ENCODE results near the gene DNAH17.

The DNAH17 gene

DNA sequence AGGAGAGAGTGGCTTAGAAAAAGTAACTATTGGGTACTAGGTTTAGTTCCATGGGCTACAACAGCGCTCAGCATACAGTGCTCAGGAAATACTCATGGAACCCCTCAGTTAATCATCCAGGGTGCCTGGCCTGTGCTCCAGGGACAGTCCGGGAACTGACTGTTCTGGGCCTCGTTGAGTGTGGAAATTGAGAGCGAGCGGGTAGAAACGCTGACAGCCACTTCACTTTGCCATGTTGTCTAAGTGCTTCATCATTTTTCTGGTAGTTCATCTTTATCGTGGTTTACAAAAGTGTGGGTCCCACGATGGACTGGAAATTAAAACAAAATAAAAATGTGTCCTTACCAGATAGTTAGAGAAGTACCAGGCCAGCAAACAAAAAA lies 31.6 kb upstream of the DNAH17 start:
- no peaks in the 10 kb centered on the region for H3K9me3 Mint-ChIP-seq
- H3K4me1 Mint-ChIP-seq, result peaks cover 10% of the 10 kb centered on the region
- no peak overlapping the region for H3K4me3 Mint-ChIP-seq
- TF ChIP-seq, protein P1, sequence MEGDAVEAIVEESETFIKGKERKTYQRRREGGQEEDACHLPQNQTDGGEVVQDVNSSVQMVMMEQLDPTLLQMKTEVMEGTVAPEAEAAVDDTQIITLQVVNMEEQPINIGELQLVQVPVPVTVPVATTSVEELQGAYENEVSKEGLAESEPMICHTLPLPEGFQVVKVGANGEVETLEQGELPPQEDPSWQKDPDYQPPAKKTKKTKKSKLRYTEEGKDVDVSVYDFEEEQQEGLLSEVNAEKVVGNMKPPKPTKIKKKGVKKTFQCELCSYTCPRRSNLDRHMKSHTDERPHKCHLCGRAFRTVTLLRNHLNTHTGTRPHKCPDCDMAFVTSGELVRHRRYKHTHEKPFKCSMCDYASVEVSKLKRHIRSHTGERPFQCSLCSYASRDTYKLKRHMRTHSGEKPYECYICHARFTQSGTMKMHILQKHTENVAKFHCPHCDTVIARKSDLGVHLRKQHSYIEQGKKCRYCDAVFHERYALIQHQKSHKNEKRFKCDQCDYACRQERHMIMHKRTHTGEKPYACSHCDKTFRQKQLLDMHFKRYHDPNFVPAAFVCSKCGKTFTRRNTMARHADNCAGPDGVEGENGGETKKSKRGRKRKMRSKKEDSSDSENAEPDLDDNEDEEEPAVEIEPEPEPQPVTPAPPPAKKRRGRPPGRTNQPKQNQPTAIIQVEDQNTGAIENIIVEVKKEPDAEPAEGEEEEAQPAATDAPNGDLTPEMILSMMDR (IDR thresholded peaks at IDR 0.05; ENCODE audit: unreplicated experiment in 3 of 3), result no peak
- peaks cover 15% of the 10 kb centered on the region for H3K27me3 Mint-ChIP-seq (ENCODE audit: low read depth)
- no peaks in the 10 kb centered on the region for H3K36me3 Mint-ChIP-seq (ENCODE audit: low read depth)
- no peak overlapping the region for H3K27ac Mint-ChIP-seq

DNA sequence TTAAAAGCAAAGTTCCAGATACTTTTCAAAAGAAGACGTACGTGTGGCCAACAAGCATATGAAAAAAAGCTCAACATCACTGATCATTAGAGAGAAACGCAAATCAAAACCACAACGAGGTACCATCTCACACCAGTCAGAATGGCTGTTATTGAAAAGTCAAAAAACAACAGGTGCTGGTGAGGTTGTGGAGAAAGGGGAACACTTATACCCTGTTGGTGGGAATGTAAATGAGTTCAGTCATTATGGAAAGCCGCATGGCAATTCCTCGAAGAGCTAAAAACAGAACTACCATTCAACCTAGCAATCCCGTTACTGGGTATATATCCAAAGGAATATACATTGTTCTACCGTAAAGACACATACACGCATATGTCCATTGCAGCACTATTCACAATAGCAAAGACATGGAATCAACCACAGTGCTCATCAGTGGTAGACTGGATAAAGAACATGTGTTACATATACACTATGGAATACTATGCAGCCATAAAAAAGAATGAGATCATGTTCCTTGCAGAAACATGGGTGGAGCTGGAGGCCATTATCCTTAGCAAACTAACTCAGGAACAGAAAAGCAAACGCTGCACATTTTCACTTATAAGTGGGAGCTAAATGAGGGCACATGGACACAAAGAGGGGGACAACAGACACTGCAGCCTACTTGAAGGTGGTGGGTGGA lies 31.1 kb upstream of the DNAH17 start:
- no peaks in the 10 kb centered on the region for H3K9me3 Mint-ChIP-seq
- TF ChIP-seq, protein P1 (IDR thresholded peaks at IDR 0.05; ENCODE audit: unreplicated experiment in 3 of 3), result no peak
- peaks cover 10% of the 10 kb centered on the region for H3K4me1 Mint-ChIP-seq
- peaks cover 15% of the 10 kb centered on the region for H3K27me3 Mint-ChIP-seq (ENCODE audit: low read depth)
- no peak overlapping the region for H3K4me3 Mint-ChIP-seq
- no peaks in the 10 kb centered on the region for H3K36me3 Mint-ChIP-seq (ENCODE audit: low read depth)
- no peak overlapping the region for H3K27ac Mint-ChIP-seq

DNA sequence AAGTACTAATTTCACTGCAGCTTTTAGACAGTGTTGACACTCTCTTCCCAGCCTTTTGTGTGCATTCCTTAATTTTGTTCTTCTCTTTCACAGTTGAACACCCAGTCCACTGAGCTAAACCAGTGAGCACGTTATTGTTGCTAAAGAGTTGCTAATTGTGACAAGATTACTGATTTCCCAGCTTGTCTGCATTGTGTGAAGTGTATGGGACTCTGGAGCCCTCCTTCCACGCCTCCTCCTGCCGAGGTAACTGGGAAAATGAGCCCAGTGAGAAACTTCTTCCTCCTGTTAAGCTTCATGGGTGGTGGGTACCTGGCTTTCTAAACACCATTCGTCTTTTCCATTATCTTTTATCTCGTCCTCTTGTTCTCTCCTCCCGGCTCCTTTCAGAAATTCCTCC lies 29.8 kb upstream of the DNAH17 start:
- Mint-ChIP-seq H3K36me3 (ENCODE audit: low read depth) (no peaks in the 10 kb centered on the region), H3K27me3 (ENCODE audit: low read depth) (peaks cover 15% of the 10 kb centered on the region), H3K27ac (no peak overlapping the region), H3K4me1 (peaks cover 10% of the 10 kb centered on the region), H3K4me3 (no peak overlapping the region), H3K9me3 (no peaks in the 10 kb centered on the region)
- TF ChIP-seq, protein P1 (IDR thresholded peaks at IDR 0.05; ENCODE audit: unreplicated experiment in 3 of 3), result no peak

DNA sequence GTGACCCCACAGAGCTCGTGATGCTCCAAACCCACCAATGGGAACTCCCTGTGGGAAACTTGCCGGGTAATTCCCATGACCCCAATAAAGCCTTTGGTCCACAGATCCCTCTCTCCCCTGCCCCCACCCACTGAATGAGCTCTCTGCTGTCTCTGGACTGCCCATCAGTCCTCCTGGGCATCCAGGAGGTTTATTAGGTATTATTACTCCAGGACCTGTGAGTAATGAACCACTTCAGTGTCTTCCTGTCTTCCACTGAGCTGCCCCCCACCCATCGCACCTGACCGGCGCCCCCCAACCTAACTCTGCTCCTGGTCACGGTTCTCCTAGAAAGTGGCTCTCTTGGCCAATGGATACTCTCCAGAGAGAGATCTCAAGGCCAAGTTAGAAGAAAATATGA lies 28.7 kb upstream of the DNAH17 start:
- Mint-ChIP-seq H3K36me3 (ENCODE audit: low read depth) (no peaks in the 10 kb centered on the region), H3K27me3 (ENCODE audit: low read depth) (peaks cover 17% of the 10 kb centered on the region), H3K4me3 (no peak overlapping the region), H3K27ac (no peak overlapping the region), H3K9me3 (no peaks in the 10 kb centered on the region), H3K4me1 (peaks cover 5% of the 10 kb centered on the region)
- TF ChIP-seq, protein P1 (IDR thresholded peaks at IDR 0.05; ENCODE audit: unreplicated experiment in 3 of 3), result no peak

DNA sequence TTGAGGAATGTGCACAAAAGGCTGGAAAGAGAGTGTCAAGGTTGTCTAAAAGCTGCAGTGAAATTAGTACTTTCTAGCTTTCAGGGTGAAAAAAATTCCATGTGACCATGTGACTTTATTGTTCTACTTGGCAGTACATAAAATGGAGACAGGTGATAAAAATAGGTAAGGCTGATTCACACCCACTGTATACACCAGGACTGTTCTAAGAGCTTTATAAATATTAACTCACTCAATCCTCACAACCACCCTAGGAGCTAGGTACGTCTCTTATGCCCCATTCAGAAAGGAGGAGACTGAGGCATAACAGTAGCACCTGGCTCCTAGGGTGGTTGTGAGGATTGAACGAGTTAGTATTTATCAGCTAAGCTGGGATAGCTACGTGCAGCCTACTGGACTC lies 28.2 kb upstream of the DNAH17 start:
- no peaks in the 10 kb centered on the region for H3K36me3 Mint-ChIP-seq (ENCODE audit: low read depth)
- H3K9me3 Mint-ChIP-seq, result no peaks in the 10 kb centered on the region
- peaks cover 9% of the 10 kb centered on the region for H3K4me1 Mint-ChIP-seq
- no peak overlapping the region for H3K4me3 Mint-ChIP-seq
- TF ChIP-seq, protein P1 (IDR thresholded peaks at IDR 0.05; ENCODE audit: unreplicated experiment in 3 of 3), result no peak
- peaks cover 12% of the 10 kb centered on the region for H3K27me3 Mint-ChIP-seq (ENCODE audit: low read depth)
- H3K27ac Mint-ChIP-seq, result no peak overlapping the region

DNA sequence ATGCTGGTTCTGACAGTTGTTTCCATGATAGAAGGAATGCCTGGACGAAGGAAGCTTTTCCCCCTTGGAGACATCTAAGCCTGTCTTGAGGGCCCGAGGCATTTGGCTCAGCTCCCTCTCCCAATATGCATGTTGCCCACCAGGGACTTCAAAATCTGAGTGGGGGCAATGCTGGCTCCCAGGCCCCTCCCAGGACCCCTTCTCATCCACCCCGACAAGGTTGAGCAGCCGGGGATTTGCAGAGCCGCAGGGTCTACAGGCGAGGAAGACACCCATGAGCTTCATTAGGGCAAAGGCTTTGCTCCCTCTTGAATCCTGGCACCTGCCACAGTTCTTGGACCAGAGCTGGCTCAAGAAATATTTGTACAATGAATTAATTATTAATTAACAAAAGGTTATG lies 25.1 kb upstream of the DNAH17 start:
- H3K27me3 Mint-ChIP-seq (ENCODE audit: low read depth), result peaks cover 12% of the 10 kb centered on the region
- TF ChIP-seq, protein P1 (IDR thresholded peaks at IDR 0.05; ENCODE audit: unreplicated experiment in 3 of 3), result no peak
- peaks cover 32% of the 10 kb centered on the region for H3K4me1 Mint-ChIP-seq
- no peak overlapping the region for H3K4me3 Mint-ChIP-seq
- H3K36me3 Mint-ChIP-seq (ENCODE audit: low read depth), result no peaks in the 10 kb centered on the region
- no peak overlapping the region for H3K27ac Mint-ChIP-seq
- no peaks in the 10 kb centered on the region for H3K9me3 Mint-ChIP-seq
